ENCODE measurements around the gene MUTYH.

- TF ChIP-seq CTCF (IDR thresholded peaks at IDR 0.05), result no peak
- no peak for TF ChIP-seq POLR2AphosphoS5 (IDR thresholded peaks at IDR 0.05)
- no peak for TF ChIP-seq POLR2A (IDR thresholded peaks at IDR 0.05)
Observed at GRCh38 chr1:45356186-45356585, 15.9 kb upstream of the MUTYH start.
